ENCODE results near the gene NFYC. TPM values are rescaled to one million over a fixed set of nuclear protein-coding genes. Genes with fewer than 3 reads are reported as not detected.

The NFYC gene
- total RNA-seq, 1 donor from 2014 or later = 51.2 TPM

DNA sequence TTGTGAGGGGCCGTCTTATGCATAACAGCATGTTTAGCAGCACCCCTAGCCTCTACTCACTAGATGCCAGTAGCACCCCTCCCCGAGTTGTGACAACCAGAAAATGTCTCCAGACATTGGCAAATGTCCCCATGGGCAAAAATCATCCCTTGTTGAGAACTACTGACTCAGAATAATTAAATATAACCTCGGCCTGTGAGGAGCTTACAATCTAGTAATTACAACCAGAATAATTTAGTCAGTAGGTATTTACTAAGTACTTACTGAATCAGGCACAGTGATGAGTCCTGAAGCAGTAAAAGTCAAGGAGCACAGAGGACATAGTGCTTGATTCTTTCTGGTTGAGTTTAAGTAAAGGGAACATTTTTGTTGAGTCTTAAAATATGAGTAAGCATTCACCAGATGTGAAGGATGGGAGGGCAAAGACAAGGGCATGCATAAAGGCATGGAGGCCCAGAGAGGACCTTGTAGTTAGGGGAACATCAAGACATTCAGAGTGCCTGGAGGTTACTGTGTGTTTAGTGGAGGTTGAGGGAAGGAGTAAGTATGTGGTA is 48.0 kb downstream of the NFYC start:
- DNase-seq = no peak

DNA sequence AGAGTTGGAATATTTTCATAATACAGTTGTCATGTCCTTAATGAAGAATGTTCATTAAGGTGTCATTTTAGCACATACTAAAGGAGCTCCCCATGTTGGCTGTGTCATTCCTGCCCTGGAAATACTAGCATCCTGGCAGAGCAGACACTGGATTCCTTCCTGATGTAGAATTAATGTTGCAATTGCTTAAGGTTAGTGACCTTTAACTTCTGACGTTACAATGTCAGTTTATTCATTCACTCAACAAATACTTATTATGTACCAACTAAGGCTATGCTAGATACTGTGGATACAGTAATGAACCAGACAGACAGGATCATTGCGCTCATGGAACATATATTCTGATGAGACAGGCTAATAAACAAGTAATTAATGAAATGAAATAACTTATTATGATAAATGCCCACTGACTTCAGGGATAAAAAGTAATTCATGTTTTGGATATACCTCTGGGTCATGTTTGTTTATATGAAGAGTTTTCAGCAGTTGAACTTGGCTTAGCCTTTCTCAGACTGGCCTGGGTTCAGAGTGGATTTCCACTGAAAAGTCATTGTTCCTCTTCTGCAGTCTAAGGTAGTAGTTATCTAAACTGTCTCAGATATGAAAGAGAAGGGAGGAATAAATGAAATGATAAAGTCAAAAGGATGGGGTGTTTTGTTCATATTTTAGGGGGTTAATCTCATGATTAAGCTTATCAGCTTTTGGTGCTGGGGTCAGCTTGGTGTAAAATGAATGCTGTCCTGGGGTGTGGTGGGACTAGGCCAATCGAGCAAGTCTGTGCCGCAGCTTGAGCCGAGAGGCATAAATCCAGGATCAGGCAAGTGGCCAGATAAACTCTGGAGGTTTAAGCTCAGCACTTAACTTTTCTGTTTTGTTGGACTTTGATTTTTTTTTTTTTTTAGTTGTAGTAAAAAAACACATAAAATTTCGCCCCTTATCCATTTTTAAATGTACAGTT is 48.8 kb downstream of the NFYC start:
- peak; percentile 24 for DNase-seq

GRCh38 chr1:40740997-40741736 is 49.7 kb downstream of the NFYC start:
- DNase-seq = no peak

DNA sequence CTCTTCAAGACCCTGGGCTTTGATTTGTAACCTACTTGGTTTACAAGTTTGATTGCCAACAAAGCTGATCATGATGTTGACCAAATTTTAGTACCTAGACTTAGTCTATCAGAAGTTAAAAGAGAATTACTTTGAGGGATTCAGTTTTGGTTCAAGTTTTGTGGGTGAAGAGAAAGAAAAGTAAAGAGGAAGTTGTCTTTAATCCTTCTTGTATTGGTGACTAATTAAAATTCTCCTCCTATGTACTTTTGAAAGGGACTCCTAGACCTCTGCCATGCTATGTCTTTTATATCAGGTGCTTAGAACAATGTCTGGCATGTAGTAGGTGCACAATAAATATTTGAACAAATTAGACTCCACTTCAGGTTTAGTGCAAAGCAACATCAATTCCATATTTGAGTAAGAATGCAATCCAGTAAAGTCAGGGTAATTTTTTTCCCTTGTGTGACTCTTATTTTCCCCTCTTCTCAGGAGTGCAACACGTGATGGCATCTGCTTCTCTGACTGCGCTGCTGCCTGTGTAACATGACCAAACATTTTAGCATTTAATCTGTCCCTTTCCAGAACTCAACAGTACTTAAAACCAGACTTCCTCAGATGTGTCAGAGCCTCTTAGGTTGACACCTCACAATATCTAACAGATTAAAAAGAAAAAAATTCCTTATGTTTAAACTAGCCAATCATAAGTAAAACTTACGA is 51.0 kb downstream of the NFYC start:
- no peak for DNase-seq

DNA sequence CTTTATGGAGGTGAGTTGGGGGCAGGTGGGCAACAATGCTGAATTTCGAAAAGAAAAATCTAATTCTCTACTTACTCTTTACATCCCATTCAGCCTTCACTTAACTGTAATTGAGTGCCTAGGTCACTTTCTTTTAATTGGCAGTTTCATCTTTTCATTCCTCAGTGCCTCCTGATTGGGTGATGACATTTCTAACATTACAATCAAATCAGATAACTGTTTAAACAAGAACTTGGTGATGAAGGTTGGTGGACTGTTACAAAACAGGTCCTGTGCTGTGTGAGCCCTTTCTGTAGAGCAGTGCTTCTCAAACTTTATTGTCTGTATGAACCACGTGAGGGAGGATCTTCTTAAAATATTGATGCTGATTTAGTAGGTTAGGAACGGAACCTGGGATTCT is 51.9 kb downstream of the NFYC start:
- DNase-seq = no peak

- no peak for DNase-seq
These were observed 52.4 kb downstream of the NFYC start for GRCh38 chr1:40743860-40744259.

GRCh38 chr1:40745176-40745575 is 53.7 kb downstream of the NFYC start:
- DNase-seq = no peak

DNA sequence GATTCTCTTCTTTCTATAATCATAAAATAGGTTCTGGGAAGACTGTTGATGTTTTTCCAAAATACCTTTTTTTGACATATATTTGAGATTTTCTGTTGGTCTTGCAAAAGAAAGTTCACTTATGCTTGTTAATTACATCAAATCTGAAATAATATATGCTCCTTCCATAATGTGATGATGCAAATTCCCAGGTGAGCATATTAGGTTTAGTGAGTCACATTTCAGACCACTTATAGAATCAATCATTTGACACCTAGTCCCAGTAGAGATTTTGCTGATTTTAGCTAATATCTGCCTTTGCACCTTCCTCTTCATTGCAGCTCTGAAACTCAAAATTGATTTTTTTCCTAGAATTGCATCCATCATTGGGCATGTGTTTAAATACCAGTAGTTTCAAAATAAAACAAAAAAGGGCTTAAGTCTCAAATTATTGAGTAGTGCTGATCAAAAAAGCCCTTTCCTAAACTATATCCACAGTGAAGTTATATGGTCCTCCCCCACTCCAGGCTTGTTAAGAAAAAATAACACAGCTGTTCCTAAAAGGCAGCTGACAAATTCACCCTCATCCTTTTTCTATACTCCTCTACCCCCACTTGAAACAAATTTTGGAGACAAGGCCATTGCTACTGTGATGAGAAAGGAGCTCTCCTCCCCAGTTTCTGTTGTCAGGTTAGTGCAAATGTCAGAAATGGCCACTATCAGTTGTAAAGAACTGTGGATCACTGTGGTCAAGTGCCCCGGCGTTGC is 55.0 kb downstream of the NFYC start:
- DNase-seq = peak; percentile 37

DNA sequence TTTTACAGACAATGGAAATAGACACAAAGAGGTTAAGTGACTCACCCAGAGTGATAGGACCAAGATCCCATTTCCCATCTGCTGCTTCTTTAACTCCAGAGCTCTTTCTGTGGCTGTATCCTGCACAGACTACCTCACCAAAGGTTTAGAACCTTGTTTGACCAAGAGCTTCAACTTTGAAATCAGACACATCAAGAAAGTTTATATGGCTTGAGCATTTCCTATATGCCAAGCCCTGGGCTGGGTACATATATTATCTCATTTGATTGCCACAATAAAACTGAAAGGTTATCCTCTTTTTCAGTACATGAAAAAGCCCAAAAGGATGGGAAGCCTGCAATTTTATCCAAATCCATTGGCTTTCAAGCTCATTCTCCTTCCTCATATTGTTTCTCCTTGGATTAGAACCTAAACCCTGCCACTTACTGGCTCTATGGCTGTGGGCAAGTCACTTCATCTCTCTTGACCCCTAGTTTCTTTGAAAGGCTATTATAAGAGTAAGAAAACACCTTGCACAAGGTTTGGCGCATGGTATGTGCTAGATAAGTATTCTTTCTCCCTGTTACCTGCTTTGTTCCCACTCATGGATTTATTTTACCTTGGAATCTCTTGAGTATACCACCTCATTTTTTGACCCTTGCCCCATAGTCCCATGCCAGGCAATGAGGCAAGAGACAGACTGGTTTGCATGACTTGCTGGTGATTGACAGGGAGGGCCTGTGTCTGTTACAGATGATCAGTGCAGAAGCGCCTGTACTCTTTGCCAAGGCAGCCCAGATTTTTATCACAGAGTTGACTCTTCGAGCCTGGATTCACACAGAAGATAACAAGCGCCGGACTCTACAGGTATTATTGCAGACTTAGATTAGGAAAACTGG is 57.6 kb downstream of the NFYC start:
- no peak for DNase-seq

DNA sequence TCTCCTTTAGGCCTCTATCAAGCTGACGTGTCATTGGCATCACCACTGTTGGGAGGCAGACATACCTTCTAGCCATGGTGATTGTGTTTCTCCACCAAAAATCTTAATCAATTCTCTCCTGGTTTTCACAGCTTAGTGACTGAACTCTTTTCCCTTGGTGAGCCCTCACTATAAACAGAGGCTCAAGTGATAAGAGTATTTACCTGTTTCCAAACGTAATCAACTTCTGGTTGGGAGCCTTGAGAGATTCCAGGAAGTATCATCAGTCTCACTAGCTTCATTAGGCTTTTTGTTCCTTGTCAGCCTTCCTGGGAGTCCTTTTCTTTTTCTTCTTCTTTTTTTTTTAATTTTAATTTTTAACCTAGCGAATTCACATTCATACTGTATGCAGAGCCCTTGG is 58.3 kb downstream of the NFYC start:
- no peak for DNase-seq

GRCh38 chr1:40750451-40750908 is 59.0 kb downstream of the NFYC start:
- no peak for DNase-seq

DNA sequence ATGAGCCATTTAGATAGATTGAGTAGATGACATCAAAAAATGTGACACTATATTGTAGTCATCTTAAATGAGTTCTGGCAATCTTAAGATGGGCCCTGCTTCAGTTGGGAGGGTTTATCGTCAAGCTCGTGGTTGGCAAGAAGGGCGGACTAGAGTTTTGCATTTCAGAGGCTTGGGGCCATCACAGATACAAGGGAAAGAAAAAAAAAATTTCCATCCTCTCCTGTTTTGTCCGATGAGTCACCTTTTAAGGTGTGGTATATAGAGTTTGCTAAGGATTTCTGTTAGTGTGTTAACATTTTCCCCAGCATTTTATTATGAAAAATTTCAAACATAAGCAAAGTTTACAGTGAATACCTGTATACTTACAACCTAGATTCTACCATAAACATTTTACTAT is 60.3 kb downstream of the NFYC start:
- DNase-seq = no peak

DNA sequence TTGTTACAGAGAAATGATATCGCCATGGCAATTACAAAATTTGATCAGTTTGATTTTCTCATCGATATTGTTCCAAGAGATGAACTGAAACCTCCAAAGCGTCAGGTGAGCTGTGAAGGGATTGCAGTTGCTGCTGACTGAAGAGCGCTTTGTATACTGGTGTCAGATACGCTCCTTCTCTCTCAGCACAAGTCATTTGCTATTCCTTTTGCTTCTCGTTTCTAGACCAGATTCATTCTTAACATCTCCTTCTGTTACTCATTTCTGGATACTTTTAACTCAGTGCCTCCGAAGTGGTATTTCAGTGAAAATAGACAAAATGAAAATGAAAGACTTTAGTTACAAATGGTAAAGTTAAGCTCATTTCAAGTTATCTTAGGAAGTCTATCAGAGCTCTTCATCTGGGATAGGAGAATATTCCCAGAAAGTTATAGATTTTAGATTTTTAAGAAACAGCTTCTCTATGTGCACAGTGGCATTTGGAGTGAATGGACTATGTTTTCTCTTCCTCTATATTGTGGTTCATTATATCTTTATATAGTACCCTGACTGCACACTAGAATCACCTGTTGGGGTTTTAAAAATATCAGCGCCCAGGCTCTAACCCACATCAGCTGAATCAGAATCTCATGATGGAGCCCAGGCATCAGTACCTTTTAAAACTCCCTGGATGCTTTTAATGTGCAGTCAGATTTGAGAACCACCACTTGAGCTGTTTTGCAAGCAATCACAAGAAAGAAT is 61.8 kb downstream of the NFYC start:
- no peak for DNase-seq

DNA sequence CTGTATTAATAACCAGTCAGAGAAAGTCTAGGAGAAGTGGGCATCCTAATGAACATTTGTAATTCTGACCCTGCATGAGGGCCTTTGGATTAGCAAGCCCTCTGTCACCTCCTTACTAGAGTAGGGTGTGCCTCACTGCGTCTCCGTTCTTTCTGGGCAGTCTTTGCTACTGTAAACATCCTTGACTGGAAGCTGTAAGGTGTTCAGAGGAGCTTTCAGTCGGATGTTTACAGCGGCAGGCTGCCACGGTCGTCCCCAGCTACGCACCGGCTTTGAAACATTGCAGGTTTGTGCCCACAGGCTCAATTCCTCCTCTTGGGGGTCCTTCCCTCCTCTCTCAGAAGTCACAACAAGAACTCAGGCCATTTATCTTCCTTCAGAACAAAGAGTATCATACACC is 62.7 kb downstream of the NFYC start:
- DNase-seq = no peak

GRCh38 chr1:40755067-40755466 is 63.6 kb downstream of the NFYC start:
- DNase-seq = peak; percentile 32

DNA sequence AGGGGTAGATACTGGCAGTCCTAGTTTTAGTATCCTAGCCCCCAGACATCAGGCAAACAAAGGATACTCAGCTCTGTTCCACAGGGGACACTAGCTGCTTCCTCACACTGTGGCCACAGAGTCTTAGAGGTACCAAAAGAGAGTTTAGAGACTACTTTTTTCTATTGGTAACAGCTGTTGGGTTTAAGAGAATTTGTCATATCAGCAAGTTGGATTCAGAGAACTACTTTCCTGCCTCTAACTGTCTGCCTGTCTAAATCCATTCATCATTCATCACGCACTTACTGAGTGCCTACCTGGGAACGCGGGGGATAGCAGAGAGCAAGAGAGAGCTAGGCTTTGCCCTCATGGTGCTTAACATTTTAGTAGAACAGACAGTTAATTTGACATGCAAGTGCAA is 65.0 kb downstream of the NFYC start:
- no peak for DNase-seq

DNA sequence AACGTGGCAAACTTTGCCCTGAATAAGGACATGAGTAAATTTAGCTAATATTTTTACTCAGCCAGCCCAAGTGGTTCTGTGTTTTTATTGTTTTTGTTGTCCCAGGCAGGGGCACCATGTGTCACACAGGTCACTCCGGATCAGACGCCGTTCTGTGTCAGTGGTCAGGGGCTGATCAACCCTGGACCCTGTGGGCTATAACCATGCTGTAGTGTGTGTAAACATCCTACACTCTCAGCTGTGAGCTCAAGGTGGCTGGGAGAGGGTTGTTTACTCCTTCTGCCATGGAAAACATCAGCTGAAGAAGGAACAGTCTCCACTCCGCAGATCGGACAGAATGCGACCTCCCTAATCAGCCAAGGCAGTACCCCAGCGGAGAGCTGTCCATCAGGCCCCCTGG is 65.6 kb downstream of the NFYC start:
- no peak for DNase-seq

DNA sequence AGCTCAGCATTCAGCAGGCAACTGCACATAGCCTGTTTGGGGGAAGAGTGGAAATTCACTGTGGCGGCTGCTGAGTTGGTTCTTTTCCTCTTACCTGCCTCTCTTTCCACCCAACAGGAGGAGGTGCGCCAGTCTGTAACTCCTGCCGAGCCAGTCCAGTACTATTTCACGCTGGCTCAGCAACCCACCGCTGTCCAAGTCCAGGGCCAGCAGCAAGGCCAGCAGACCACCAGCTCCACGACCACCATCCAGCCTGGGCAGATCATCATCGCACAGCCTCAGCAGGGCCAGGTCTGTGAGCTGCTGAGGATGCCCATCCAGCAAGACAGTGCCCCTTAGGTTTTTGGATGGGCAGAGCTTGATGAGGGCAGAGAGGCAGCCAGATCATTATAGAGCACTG is 66.5 kb downstream of the NFYC start:
- DNase-seq = no peak

DNA sequence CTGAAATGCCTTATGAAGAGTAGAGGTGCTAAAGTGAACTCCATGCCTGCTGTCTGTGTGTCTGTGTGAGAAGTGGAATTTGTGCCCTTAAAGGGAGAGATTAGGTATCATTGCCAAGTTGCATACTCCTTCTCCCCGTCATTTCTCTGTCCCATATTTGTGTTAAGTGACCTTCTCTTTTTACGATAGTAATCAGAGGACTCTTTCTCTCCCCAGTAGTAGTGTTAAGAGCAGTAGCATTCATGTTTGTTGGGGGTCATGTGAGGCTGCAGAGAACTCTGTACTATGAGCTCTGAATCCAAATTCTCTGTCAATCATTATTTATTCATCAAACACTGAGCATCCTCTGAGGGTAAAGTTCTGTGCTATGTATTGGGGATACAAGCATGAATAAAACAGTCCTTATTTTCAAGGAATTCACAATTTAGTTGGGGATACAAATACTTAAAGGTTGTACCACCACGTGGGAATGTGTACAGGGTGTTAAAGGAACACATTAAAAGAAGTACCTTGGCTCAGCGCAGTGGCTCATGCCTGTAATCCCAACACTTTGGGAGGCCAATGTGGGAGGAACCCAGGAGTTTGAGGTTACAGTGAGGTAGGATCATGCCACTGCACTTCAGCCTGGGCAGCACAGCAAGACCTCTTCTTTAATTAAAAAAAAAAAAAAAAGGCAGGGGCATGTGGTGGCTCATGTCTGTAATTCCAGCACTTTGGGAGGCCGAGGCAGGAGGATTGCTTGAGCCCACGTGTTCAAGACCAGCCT is 67.3 kb downstream of the NFYC start:
- no peak for DNase-seq

Data from tongue (tissue), 2 donors.